Measurements from ENCODE around the gene PDAP1. TPM values are rescaled to one million over a fixed set of nuclear protein-coding genes. Genes with fewer than 3 reads are reported as not detected.
A peak's percentile ranks its signal among the peaks of the same experiment; 100 is the strongest.

Gene PDAP1
- polyA plus RNA-seq, 1 of the 3 experiments (the other 2 are of a cell fraction): 389 TPM

GRCh38 chr7:99386584-99387238 is 21.7 kb downstream of the PDAP1 start:
- Histone ChIP-seq H3K27ac (ENCODE audit: low read depth in 2 of 2, low read length in 1 of 2) (no peak overlapping the region), H3K4me3 (ENCODE audit: low read depth in 2 of 2, low read length in 1 of 2) (no peak overlapping the region), H3F3A (replicated peaks; ENCODE audit: insufficient read depth) (peaks cover 30% of the 10 kb centered on the region), H3K9ac (no peak overlapping the region), H3K27me3 (ENCODE audit: insufficient read depth) (no peaks in the 10 kb centered on the region), H4K20me1 (ENCODE audit: insufficient read depth) (peaks cover 34% of the 10 kb centered on the region), H3K79me2 (ENCODE audit: insufficient read depth) (peaks cover 38% of the 10 kb centered on the region), H3K9me2 (no peaks in the 10 kb centered on the region), H2AFZ (ENCODE audit: low read depth) (no peak overlapping the region), H3K36me3 (replicated peaks in 1 of 2; ENCODE audit: control insufficient read depth in 1 of 2, insufficient read depth in 2 of 2, low read length in 1 of 2) (peaks cover 31 to 70% of the 10 kb centered on the region in 2 experiments), H3K4me2 (no peak overlapping the region), H3K9me3 (no peaks in the 10 kb centered on the region), H3K4me1 (ENCODE audit: control insufficient read depth in 1 of 2, insufficient read depth in 2 of 2, low read depth in 1 of 2, low read length in 1 of 2) (peaks cover 0 to 5% of the 10 kb centered on the region in 2 experiments; a peak in 1 of 4 replicates)
- ChIA-PET POLR2A (no interaction called here), CTCF (interaction anchor here (0.9 to 2.2 kb wide), 5 partner anchors 9 to 21 kb away, joined by 3 to 6 read pairs (median 4); no protein-coding TSS in a partner anchor)
- TF ChIP-seq CHD2 (IDR thresholded peaks at IDR 0.05; ENCODE audit: low read length, partially characterized antibody) (no peak), TEAD4 (IDR thresholded peaks at IDR 0.05; ENCODE audit: borderline replicate concordance, insufficient read depth) (no peak), ZBTB33 (IDR thresholded peaks at IDR 0.05; ENCODE audit: borderline replicate concordance, low read depth) (no peak), ELF1 (IDR thresholded peaks at IDR 0.05) (no peak), FOXM1 (IDR thresholded peaks at IDR 0.05; ENCODE audit: low read depth) (no peak), RAD21 (IDR thresholded peaks at IDR 0.05; ENCODE audit: low read length) (peak; percentile 55), SMC3 (IDR thresholded peaks at IDR 0.05; ENCODE audit: low read depth, low read length) (peak; percentile 25; the same call in 1 of the 2 replicates), CTCF (IDR thresholded peaks at IDR 0.05) (peak; percentile 50), USF2 (IDR thresholded peaks at IDR 0.05; ENCODE audit: borderline replicate concordance, low read depth, low read length) (no peak), GABPA (IDR thresholded peaks at IDR 0.05; ENCODE audit: low read depth) (no peak)
- 90% methylated on average over 9 of the region's 9 CpGs for WGBS (ENCODE audit: low lambda C conversion rate)
- peak; percentile 58 for DNase-seq

- no peak for DNase-seq
- no peak overlapping the region for H3K4me2 ChIP-seq
- H3K9me3 ChIP-seq: no peaks in the 10 kb centered on the region
- no peak overlapping the region for H3K9ac ChIP-seq
- H3K4me3 ChIP-seq (ENCODE audit: low read depth in 2 of 2, low read length in 1 of 2): no peak overlapping the region
- H3K9me2 ChIP-seq: no peaks in the 10 kb centered on the region
- peaks cover 46% of the 10 kb centered on the region for H4K20me1 ChIP-seq (ENCODE audit: insufficient read depth)
- H3K79me2 ChIP-seq (ENCODE audit: insufficient read depth): peaks cover 49% of the 10 kb centered on the region
- 96% methylated on average over 4 of the region's 8 CpGs for WGBS (ENCODE audit: low lambda C conversion rate)
- peaks cover 24 to 59% of the 10 kb centered on the region in 2 experiments for H3K36me3 ChIP-seq (replicated peaks in 1 of 2; ENCODE audit: control insufficient read depth in 1 of 2, insufficient read depth in 2 of 2, low read length in 1 of 2)
- ChIA-PET CTCF (interaction anchor here (0.6 to 1.4 kb wide), 2 partner anchors 22 to 1221 kb away, joined by 3 to 4 read pairs; no protein-coding TSS in a partner anchor), POLR2A (no interaction called here)
- no peak overlapping the region for H3K27ac ChIP-seq (ENCODE audit: low read depth in 2 of 2, low read length in 1 of 2)
- peaks cover 0 to 16% of the 10 kb centered on the region in 2 experiments; a peak in 1 of 4 replicates for H3K4me1 ChIP-seq (ENCODE audit: control insufficient read depth in 1 of 2, insufficient read depth in 2 of 2, low read depth in 1 of 2, low read length in 1 of 2)
- no peak overlapping the region for H2AFZ ChIP-seq (ENCODE audit: low read depth)
- H3F3A ChIP-seq (replicated peaks; ENCODE audit: insufficient read depth): peaks cover 23% of the 10 kb centered on the region
- H3K27me3 ChIP-seq (ENCODE audit: insufficient read depth): no peaks in the 10 kb centered on the region
- no peak for TF ChIP-seq TAF1 (IDR thresholded peaks at IDR 0.05; ENCODE audit: borderline replicate concordance, low read depth, low read length)
- TF ChIP-seq FOSL2 (IDR thresholded peaks at IDR 0.05; ENCODE audit: borderline replicate concordance, low read depth): no peak
- TF ChIP-seq JUND (IDR thresholded peaks at IDR 0.05): no peak
- TF ChIP-seq RAD21 (IDR thresholded peaks at IDR 0.05; ENCODE audit: low read length): no peak
- TF ChIP-seq IRF3 (IDR thresholded peaks at IDR 0.05; ENCODE audit: low read depth, low read length): no peak
- no peak for TF ChIP-seq USF2 (IDR thresholded peaks at IDR 0.05; ENCODE audit: borderline replicate concordance, low read depth, low read length)
- TF ChIP-seq RXRA (IDR thresholded peaks at IDR 0.05; ENCODE audit: borderline replicate concordance, low read depth): no peak
- no peak for TF ChIP-seq ELF1 (IDR thresholded peaks at IDR 0.05)
- TF ChIP-seq FOXJ3 (CRISPR knock-in tag; IDR thresholded peaks at IDR 0.05): no peak
- no peak for TF ChIP-seq NRF1 (IDR thresholded peaks at IDR 0.05; ENCODE audit: low read depth, low read length)
- no peak for TF ChIP-seq TCF12 (IDR thresholded peaks at IDR 0.05)
- TF ChIP-seq EZH2phosphoT487 (IDR thresholded peaks at IDR 0.05; ENCODE audit: borderline replicate concordance, low read depth): no peak
- no peak for TF ChIP-seq RFX5 (IDR thresholded peaks at IDR 0.05; ENCODE audit: low read length)
Observed at GRCh38 chr7:99385564-99385963, 22.8 kb downstream of the PDAP1 start.

Measured in SK-N-SH (cell line).